Right ventricle myocardium superior (tissue), 1 donor: ENCODE results near the gene GORASP1. TPM values are rescaled to one million over a fixed set of nuclear protein-coding genes. Genes with fewer than 3 reads are reported as not detected.

Source experiments
- ATAC-seq: fragments of 200-7000 bp; cut with Tn5 transposase; one replicate; pipeline ENCODE4 v1.9.1; 2020; ENCODE audit warnings: mild to moderate bottlenecking; ENCODE audit not compliant: poor library complexity
- DNase-seq: peaks from one replicate; pipeline ENCODE4 v3.0.0-alpha.2; 2020
- intact Hi-C: fragments of 100-400 bp; cut with DNase I; formaldehyde crosslinking; loops from one replicate; pipeline ENCODE4 v1.11.2; 2022
- total RNA-seq: library from RNA; stranded (reverse); fragmentation: NEBNext Ultra II Directional; extraction: Animal tissue kit (Norgen Biotek cat#: 25700); gene quantifications from one replicate; pipeline ENCODE4 v1.2.1, GENCODE V29; 2021
- donor health status: DM: no; HTN: yes; CAD: no; lungs with severe emphysema.

The GORASP1 gene
- total RNA-seq, 1 donor from 2014 or later: 48.4 TPM

- ATAC-seq: no peak
- DNase-seq: no peak
- intact Hi-C loops: no loop called here
Measured at GRCh38 chr3:39143051-39143885, 35.8 kb upstream of the GORASP1 start.

GRCh38 chr3:39142067-39142466 lies 34.6 kb upstream of the GORASP1 start:
- no peak for DNase-seq
- ATAC-seq: peak; percentile 5
- intact Hi-C loops: no loop called here

- intact Hi-C loops: no loop called here
- ATAC-seq (peak; percentile 60), DNase-seq (peak; percentile 67)
Measured at GRCh38 chr3:39141171-39141995, 34.0 kb upstream of the GORASP1 start.

- ATAC-seq: no peak
- DNase-seq: no peak
- intact Hi-C loops: no loop called here
Measured at GRCh38 chr3:39140341-39140971, 33.0 kb upstream of the GORASP1 start.

- intact Hi-C loops: no loop called here
- no peak for ATAC-seq
Measured at GRCh38 chr3:39139442-39139841, 32.0 kb upstream of the GORASP1 start.

GRCh38 chr3:39138804-39139415 lies 31.5 kb upstream of the GORASP1 start:
- intact Hi-C loops: no loop called here
- peak; percentile 86 for DNase-seq
- peak; percentile 73 for ATAC-seq

More at GRCh38 chr3:39139442-39139841, 32.0 kb upstream of the GORASP1 start:
- DNase-seq: no peak

GRCh38 chr3:39137991-39138803 lies 30.8 kb upstream of the GORASP1 start:
- intact Hi-C loops: no loop called here
- DNase-seq (no peak), ATAC-seq (no peak)

GRCh38 chr3:39137435-39137936 lies 30.1 kb upstream of the GORASP1 start:
- ATAC-seq (no peak), DNase-seq (no peak)
- intact Hi-C loops: no loop called here

GRCh38 chr3:39136533-39137434 lies 29.4 kb upstream of the GORASP1 start:
- ATAC-seq: no peak
- intact Hi-C loops: no loop called here
- DNase-seq: no peak

- intact Hi-C loops: no loop called here
- peak; percentile 54 for ATAC-seq
Measured at GRCh38 chr3:39135170-39135805, 27.9 kb upstream of the GORASP1 start.

GRCh38 chr3:39134305-39134704 lies 26.9 kb upstream of the GORASP1 start:
- DNase-seq (no peak), ATAC-seq (no peak)
- intact Hi-C loops: no loop called here

More at GRCh38 chr3:39135170-39135805, 27.9 kb upstream of the GORASP1 start:
- no peak for DNase-seq

- ATAC-seq (peak; percentile 4), DNase-seq (no peak)
- intact Hi-C loops: no loop called here
Measured at GRCh38 chr3:39133822-39134221, 26.4 kb upstream of the GORASP1 start.

GRCh38 chr3:39133093-39133490 lies 25.7 kb upstream of the GORASP1 start:
- DNase-seq (no peak), ATAC-seq (no peak)
- intact Hi-C loops: no loop called here

- ATAC-seq: no peak
- DNase-seq: no peak
- intact Hi-C loops: no loop called here
Measured at GRCh38 chr3:39132096-39133092, 25.0 kb upstream of the GORASP1 start.

- ATAC-seq (no peak), DNase-seq (no peak)
- intact Hi-C loops: no loop called here
Measured at GRCh38 chr3:39130693-39131265, 23.4 kb upstream of the GORASP1 start.
